Retina (tissue), 1 donor: ENCODE results near the gene LHB.

Source experiments
- DNase-seq: peaks from one replicate; pipeline ENCODE4 v3.0.0-alpha.2; 2016

LHB gene

DNA sequence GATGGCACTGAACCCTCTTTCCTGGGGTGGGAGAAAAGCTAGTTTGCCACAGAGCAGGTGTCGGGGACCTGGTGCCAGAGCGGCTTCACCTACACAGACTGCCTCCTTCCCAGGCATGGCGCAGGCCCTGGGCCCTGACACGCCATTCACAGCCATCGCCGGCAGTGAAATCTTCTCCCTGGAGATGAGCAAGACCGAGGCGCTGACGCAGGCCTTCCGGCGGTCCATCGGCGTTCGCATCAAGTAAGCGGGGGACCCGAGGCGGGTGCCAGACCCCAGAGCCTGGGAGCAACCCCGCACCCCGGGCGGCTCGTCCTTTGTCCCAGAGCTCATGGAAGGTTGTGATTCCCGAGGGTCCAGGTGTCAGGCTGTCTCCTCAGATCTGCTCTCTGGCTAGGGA lies 10.0 kb downstream of the LHB start:
- no peak for DNase-seq

DNA sequence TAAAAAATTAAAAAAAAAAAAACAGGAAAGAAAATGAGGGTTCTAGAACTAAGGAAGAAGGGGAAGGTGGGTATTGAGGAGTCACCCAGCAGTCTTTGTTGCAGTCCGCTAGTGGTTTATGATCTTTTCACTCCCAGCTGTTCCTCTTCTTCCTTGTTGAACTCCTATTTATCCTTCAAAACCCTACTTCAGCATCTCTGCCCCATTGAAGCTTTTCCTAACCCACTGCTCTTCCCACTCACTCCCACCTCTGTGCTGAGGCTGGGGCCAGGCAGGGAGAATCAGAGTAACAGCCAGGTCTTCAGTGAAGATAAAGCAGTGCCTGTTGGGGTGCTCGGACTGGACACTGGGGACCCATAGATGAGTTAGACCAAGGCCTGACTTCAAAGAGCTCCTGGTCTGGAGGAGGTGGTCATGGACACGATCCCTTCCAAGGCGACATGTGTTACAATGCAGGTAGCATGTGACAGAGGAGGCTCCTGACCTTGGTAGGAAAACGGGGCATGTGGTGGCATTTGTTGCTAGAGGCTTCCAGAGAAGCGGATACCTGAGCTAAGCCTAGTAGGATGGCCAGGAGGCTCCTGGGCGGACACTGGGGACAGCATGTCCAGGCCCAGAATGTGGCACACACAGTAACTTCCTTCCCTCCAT lies 11.8 kb downstream of the LHB start:
- no peak for DNase-seq

DNA sequence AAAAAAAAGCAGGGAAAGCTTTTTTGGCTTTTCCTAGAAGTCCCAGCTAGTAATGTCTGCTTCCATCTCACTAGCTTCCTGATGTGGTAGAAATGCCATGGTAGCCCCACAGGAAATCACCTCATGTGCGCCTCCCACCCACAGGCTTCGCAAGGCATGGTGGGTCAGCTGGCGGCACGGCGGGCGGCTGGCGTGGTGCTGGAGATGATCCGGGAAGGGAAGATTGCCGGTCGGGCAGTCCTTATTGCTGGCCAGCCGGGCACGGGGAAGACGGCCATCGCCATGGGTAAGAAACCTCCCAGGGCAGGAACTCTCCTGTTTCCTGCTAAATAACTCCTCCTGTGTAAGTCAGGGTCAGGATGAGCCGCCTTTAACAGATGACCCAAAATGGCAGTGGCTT lies 12.8 kb downstream of the LHB start:
- no peak for DNase-seq

DNA sequence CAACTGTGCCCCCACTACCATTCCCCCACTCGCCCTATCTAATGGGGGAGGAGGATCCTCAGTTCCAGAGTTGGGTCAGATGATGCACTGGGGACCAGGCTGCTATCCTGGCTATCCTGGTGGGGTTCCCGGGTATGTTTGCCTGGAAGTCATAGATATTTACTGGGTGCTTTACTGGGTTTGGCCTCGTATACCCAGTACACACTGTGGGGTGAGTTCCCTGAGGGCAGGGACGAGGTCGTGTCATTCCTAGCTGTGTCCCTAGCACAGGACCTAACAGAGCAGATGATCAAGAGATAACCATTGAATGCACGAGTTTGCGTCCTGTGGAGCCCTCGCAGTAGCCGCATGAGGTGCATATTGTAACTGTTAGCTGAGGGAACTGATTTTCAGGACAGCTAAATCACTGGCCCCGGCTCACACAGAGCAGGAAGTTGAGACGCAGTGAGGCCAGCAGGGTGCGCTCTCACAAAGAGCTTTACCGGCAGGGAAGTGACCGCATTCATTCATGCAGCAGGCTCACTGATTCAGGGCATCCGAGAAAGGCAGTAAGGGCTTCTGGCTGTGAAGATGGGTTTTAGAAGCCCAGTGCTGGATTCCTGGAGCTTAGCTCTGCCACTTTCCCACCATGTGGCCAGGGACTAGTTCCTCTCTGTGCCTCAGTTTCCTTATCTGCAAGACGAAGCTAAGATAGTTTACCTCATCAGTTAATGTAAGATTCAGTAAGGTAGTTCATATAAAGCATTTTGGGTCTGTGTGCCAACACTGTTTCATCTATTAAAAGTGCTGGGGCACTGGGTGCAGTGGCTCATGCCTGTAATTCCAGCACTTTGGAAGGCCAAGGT lies 17.2 kb downstream of the LHB start:
- peak; percentile 50 for DNase-seq

DNA sequence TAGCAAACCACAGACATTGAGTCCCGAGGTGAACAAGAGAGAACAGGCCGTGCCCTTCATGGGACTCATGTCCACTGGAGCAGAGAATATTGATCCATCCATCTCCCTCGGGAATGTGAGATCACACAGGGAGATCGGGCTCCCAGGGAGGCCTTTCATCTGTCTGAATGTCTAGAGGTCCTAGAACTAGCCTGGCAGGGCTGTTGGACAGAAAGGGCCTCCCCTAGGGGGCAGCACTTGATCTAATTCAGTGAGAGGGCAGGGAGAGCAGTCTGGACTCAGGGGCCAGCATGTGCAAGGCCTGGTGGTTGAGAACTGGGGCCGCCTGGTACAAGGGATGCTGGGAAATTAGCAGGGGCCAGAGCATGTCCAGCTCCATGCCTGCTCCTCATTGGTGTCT lies 18.9 kb downstream of the LHB start:
- no peak for DNase-seq

DNA sequence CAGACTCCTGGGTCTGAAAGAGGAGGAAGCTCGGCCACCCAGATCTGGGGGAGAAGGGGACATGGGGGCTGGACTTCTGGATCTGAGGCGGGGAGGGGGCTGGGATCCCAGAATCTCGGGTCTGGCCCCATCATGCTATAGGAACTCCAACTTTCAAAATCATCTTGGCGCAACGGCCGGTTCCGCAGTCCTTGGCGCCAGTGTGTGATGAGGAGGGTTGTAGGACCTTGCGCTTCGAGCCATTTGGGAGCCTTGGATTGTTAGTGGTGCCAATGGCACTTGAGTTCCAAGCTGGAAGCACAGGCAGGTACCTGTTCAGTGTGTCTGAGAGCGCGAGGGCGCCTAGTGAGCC lies 22.9 kb downstream of the LHB start:
- DNase-seq: no peak

DNA sequence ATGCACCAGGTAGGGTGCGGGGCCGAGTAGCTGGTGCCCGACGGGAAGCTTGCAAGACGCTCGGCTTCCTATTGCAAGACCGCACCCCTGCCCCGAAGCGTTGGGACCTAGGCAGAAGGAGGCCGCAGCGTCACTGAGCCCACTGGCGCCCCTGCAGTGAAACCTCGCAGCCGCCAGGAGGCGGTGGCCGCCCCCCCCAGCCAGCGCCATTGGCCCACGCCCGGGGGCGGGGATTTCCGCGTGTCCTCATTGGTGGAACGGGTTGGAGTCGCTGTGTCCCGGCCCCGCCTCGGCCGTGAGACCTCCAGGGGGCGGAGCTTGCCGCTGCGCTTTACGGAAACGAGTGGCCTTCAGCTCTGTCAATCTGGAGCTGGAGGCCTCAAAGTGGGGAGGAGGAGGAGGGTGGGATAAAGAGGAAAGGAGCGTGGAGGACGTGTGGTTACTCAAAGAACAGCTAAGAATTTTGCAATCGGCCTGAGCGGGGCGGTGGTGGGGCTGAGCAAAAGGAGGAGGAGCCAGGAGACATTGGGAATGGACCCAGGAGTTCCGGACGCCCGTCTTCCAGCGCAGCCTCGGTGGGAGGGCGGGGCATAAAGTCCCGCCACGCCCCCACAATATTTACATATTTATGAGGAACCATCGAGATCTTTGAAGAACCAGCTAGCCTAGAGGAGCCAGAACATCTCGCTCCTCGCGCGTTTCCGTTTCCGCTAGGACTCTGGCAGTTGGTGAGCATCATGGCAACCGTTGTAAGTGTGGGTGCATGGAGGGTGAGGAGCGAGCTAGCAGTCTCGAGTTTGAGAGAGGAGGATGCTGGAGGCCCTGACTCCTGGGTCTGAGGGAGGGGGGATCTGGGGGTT lies 23.5 kb downstream of the LHB start, which contains the start of the genes GYS1 and RUVBL2:
Gene GYS1 (minus strand): TSS at position 135 of the 860 bp plus-strand sequence. CDS start 197 bp downstream, outside the sequence.
Gene RUVBL2 (plus strand): TSS at position 713 of the 860 bp plus-strand sequence. CDS start 25 bp downstream, at position 738.
- peak; percentile 100 for DNase-seq

DNA sequence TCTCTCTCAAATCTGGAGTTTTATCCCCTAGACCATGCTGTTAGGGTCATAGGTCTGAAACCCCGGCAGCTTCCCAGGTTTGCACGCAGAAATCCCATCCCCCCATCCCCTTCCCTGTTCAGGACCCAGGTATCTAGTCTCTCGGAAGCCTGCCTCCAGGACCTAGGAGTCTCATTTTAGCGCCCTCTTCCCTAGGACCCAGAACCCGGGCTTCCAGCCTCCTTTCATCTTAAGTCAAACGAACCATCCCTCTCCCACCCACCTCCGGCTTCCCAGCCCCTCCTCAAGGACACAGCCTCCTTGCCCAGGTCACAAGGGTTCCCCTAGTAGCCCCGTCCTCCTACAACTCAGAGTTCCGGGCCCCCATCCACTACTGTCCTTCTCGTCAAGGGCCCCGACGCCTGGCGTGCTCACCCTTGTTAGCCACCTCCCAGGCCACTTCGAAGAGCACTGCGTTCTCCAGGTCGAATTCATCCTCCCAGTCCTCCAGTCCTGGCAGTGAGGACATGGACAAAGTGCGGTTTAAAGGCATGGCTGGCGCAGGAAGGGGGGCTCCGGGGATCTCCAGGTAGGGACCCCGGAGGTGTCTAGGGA lies 24.2 kb downstream of the LHB start:
- DNase-seq: no peak

DNA sequence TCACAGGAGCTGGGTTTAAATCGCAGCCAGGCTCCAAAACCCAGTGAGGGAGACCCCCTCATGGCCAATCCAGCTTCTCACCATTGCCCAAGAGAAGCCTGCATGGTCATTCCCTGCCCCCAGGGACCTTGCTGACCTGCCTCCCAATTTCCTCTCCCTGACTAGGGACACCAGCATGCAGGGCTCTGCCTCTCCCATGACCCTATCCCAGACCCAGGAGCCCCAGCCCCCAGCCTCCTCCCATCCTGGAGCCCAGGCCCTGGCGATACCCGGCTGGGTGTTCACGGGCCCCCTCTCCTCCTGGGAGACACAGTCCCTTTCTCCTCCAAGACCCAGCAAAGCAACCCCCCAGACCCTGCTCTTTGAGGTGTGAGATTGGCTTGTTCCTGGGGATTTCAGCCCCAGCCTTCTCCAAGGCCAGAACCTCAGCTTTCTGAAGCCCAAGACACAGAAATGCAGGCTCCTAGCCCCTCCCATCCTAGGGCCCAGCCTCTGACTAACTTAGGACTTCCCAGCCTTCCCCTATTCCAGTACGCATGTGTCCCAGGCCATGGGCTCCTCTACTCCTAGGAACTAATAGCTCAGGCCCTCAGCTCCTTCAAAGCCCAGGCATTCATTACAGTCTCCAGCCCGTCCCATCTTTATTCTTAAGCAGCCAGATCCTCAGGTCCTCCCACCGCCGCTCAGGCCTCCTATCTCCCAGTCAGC lies 24.9 kb downstream of the LHB start:
- no peak for DNase-seq

DNA sequence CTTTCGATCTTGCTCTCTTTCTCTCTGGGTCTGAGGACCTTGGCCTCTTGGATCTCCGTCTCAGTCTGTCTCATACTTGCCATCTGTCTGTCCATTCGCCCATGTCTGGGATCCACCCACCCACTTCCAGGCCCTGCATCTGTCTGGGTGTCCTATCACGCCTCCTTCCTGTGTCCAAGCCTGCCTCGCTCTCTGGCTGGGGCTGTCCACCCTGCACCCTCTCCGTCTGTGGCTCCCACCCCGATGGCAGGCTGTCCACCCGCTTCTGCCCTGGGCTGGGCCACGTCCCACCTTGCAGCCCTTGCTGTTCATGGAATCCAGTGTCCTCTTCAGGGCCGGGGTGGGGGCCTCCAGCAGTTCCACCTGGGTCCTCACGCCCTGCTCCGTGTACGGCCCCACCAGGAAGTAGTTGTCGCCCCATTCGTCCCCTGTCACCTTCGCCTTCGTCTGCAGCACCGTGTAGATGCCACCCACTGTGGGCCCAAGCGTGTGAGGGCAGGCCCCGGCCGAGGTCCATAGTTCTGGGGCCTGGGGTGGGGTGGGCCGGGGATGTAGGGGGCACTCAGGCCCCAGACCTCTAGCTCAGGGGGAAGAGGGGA lies 25.8 kb downstream of the LHB start:
- DNase-seq: no peak

DNA sequence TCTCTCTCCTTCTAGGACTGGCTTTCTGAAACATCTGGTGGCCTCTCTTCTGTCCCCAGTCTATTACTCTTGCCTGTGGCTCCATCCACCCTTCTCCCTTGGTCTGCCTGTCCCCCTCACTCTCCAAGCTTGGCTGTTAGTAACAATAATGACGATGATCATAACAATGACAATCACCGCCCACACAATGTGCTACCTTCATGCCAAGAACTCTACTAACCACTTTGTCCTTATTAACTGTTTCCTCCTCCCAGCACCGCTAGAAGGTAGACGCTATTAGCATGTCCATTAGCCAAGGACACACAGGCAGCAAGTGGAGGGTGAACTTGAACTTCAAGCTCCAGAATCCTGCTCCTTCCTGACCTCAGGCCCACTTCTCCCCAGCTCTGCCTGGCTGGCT lies 26.5 kb downstream of the LHB start:
- DNase-seq: no peak

DNA sequence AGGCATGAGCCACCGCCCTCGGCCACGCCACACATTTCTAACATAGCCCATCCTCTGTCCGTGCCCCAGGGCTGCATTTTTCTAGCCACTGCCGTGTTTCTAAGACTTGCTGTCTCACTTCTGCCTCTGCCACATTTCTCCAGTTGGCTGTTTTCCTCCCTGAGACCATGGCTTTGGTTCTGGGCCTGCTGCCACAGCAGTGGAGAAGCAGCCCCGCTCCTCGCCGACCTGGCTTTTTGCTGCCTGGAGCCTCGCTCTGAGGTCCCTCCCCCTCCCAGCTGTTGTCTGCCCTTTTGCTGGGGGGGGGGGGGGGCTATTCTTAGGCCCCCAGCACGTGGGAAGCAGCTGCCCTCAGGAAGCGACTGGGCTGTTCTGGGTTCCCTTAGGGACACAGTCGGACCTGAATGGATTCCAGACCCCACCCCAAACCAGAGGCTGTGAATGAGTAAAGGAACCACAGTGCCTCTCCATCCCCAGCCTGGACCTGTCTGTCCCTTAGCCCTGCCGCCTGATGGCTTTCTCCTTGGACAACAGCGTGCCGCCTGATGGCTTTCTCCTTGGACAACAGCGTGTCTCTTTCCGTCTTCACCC lies 27.1 kb downstream of the LHB start:
- DNase-seq: no peak

DNA sequence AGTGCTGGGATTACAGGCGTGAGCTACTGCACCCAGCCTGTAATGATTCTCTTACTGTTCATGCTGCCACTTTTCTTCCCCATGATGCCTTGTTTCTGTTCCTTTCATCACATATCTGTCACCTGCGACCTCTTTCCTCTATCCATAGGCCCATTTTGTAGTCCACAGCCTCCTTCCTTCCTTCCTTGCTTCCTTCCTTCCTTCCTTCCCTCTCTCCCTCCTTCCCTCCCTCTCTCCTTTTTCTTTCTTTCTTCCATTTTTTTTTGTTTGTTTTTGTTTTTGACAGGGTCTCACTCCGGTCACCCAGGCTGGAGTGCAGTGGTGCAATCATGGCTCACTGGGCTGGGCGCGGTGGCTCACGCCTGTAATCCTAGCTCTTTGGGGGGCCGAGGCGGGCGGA lies 28.0 kb downstream of the LHB start:
- no peak for DNase-seq

DNA sequence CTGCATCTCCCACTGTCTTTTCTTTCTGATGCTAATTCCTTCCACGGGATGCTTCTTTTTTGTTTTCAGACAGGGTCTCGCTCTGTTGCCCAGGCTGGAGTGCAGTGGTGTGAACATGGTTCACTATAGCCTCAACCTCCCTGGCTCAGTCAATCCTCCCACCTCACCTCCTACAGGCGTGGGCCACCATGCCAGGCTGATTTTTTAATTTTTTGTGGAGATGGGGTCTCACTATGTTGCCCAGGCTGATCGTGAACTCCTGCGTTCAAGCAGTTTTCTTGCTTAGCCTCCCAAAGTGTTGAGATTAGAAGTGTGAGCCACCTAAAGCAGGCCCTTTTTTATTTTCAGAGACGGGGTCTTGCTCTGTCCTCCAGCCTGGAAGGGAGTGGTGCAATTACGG lies 28.6 kb downstream of the LHB start:
- no peak for DNase-seq

DNA sequence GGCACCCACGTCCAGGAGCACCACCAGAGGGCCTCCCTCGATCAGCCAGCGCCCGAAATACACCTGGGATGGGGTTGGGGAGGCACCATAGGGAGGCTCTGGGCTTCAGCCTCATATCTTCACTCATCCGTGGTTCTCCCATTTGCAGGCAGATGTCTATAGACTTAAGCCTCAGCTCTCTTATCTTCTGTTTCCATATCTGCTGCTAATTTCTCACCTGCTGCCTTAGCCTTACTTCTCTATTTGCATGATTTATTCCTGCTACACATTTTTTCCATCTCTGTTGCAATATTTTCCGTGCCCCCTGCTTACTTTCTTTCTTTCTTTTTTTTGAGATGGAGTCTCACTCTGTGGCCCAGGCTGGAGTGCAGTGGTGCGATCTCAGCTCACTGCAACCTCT lies 29.6 kb downstream of the LHB start:
- DNase-seq: no peak

DNA sequence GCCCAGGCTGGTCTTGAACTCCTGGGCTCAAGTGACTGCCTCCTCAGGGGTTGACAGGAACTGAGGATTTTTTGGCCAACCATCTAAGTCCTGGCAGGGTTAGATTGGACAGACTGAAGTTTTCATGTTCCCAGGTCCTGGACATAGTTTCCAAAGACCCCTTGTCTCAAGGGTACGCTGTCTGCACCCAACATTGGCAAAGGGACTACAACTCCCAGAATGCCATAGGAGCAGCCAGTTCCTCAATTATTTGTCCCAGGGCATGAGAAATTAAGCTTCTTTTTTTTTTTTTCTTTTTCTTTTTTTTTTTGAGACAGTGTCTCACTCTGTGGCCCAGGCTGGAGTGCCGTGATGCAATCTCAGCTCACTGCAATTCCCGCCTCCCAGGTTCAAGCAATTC lies 30.7 kb downstream of the LHB start:
- no peak for DNase-seq

DNA sequence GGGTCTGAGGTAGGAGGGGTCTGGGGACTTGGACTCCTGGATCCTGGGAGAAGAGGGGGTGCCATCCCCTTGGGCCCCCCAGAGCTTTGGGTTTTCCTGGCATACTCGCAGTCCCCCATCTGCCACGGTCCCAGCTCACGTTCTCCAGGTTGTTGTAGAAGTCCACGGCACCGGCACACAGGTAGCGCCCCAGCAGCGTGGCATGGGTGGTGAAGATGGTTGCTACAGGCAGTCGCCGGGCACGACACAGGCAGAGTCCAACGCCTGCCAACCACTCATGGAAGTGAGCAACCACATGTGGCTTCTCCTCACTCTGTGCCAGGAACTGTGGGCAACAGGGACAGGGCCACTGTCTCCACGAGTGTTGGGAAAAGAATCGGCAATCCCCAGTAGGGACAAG lies 31.2 kb downstream of the LHB start:
- no peak for DNase-seq

DNA sequence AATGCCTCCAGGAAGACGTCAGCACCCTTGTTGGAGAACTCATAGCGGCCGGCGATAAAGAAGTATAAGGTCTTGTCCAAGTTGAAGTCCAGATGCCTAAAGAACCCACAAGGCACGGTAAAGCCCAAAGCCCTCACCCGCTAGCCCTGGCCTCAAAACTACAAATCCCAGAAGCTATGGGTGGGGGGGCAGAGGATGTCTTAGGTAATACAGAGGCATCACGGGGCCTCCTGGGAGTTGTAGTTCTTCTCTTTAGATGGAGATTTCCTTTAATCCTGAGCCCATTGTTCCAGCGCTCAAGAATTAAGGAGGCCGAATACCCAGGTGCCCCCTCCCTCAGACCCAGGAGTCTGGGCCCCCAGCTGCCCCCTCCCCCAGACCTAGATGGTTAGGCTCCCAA lies 34.6 kb downstream of the LHB start:
- no peak for DNase-seq

DNA sequence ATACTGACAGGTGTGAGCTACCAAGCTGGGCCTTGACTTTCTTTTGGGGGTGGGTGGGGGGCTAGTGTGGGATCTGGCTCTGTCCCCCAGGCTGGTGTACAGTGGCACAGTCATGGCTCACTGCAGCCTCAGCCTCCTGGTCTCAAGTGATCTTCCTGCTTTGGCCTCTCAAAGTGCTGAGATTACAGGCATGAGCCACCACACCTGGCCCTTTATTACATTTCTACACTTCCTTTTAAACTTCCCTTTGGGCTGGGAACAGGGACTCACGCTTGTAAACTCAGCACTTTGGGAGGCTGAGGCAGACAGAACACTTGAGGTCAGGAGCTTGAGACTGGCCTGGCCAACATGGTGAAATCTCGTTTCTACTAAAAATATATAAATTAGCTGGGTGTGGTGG lies 39.8 kb downstream of the LHB start:
- DNase-seq: no peak

DNA sequence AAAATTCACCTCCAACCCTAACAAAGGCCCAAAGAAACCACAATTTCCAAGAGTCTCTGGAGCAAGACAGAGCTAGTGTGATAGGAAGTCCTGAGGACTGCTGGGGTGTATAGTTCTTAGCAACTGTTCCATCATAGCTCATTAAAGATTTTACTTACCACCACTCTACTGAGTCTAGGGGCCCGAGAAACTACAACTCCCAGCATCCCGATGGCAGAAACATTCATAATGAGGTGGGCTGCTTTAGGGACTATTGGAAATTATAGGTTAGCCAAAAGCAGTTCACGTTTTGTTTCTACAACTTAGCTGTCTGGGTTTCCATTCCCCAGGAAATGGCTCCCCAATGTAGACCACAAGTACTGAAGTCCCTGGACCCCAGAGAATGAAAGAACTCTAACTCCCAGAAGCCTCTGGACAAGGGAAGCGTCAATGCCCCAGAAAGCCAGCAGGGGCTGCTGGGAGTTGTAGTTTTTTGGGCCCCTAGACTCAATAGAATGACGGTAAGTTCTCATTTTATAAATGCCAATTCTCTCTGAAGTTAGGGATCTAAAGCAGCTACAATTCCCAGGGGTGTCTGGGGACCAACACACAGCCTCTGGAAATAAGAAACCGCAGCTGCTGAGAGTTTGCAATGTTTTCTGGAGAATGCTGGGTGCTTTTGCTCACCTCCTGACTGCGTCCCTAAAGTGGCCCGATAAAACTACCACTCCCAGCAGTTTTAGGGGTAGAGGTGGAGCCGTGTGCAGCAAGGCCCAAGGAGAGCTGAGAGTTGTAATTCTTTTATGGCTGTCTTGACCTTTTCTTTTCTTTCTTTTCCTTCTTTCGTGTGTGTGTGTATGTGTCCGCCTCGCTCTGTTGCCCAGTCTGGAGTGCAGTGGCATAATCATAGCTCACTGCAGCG lies 40.7 kb downstream of the LHB start:
- DNase-seq: peak; percentile 61
